CD4-positive, CD25-positive, alpha-beta regulatory T cell (primary cell): ENCODE results near the gene MDP1. TPM values are rescaled to one million over a fixed set of nuclear protein-coding genes. Genes with fewer than 3 reads are reported as not detected.
"Not testable (repeated sequence)": the region's sequence is repeated elsewhere in the genome, so short reads cannot be mapped to it uniquely, and the experiment has no call there.

Experiments
- ATAC-seq, 2 donors: fragments of 150-1000 bp; cut with Tn5 transposase; one replicate each; pipeline ENCODE4 v1.10.0; 2021; ENCODE audit warnings: low read depth in 2 of 2, moderate number of reproducible peaks in 2 of 2, moderate library complexity in 1 of 2
- DNase-seq, 3 donors: peaks; one replicate each; pipeline versions ENCODE4 v3.0.0 to v3.0.0-alpha.2; 2012 to 2022; ENCODE audit warnings: mixed read lengths in 1 of 3
- H3K27ac ChIP-seq: one replicate; pipeline ENCODE4 v1.7.0; 2013; ENCODE audit warnings: mild to moderate bottlenecking, low read length; ENCODE audit not compliant: insufficient read depth, poor library complexity, severe bottlenecking
- H3K27me3 ChIP-seq: one replicate; pipeline ENCODE4 v1.7.0; 2013; ENCODE audit warnings: low read length; ENCODE audit not compliant: control insufficient read depth, insufficient read depth
- H3K36me3 ChIP-seq: one replicate; pipeline ENCODE4 v1.7.0; 2013; ENCODE audit warnings: mild to moderate bottlenecking, low read length, moderate library complexity; ENCODE audit not compliant: control insufficient read depth, insufficient read depth
- H3K4me1 ChIP-seq: 2 replicates; pipeline ENCODE4 v1.7.0; 2013; ENCODE audit warnings: mild to moderate bottlenecking, low read length; ENCODE audit not compliant: insufficient read depth, control insufficient read depth, poor library complexity, severe bottlenecking
- H3K4me3 ChIP-seq: one replicate; pipeline ENCODE4 v1.7.0; 2013; ENCODE audit warnings: low read depth, mild to moderate bottlenecking, low read length, moderate library complexity
- H3K9me3 ChIP-seq, 2 experiments: 1 replicate in 1 of 2; 2 replicates in 1 of 2; pipeline ENCODE4 v1.7.0; 2013; ENCODE audit warnings: low read length in 2 of 2, mild to moderate bottlenecking in 1 of 2, moderate library complexity in 1 of 2; ENCODE audit not compliant: control insufficient read depth in 2 of 2
- H3K27ac Mint-ChIP-seq, 3 donors: one replicate each; pipeline ENCODE4 v1.8.0; 2020 to 2022; ENCODE audit warnings: mild to moderate bottlenecking in 3 of 3, mixed read lengths in 3 of 3, moderate library complexity in 2 of 3
- H3K27me3 Mint-ChIP-seq: one replicate; pipeline ENCODE4 v1.8.0; 2022; ENCODE audit warnings: mild to moderate bottlenecking, mixed read lengths
- H3K36me3 Mint-ChIP-seq: one replicate; pipeline ENCODE4 v1.8.0; 2020; ENCODE audit warnings: mixed read lengths
- H3K4me1 Mint-ChIP-seq, 4 donors: one replicate each; pipeline ENCODE4 v1.8.0; 2020 to 2022; ENCODE audit warnings: mixed read lengths in 4 of 4, mild to moderate bottlenecking in 1 of 4
- H3K4me3 Mint-ChIP-seq, 4 donors: one replicate each; pipeline ENCODE4 v1.8.0; 2020 to 2022; ENCODE audit warnings: mild to moderate bottlenecking in 4 of 4, mixed read lengths in 4 of 4, moderate library complexity in 3 of 4
- H3K9me3 Mint-ChIP-seq, 7 donors: one replicate each; pipeline ENCODE4 v1.8.0; 2020 to 2022; ENCODE audit warnings: mixed read lengths in 7 of 7, mild to moderate bottlenecking in 3 of 7, moderate library complexity in 2 of 7
- polyA plus RNA-seq, 4 donors: library from polyadenylated mRNA; unstranded; fragments of 300-500 nt; fragmentation: Illumina TruSeq; gene quantifications; one replicate each; pipeline ENCODE4 v1.2.3, GENCODE V29; 2021
- total RNA-seq: library from RNA; stranded (reverse); gene quantifications from one replicate; pipeline ENCODE4 v1.2.3, GENCODE V29; 2022

MDP1 gene
- total and polyA plus RNA-seq, 5 donors from 2014 or later: 6.0 to 52.6 (median 32.7) TPM

- peak overlapping the region in 1 of 3 donors; percentile 77 for H3K27ac Mint-ChIP-seq
- DNase-seq (no peak), ATAC-seq (no peak)
- H3K27me3 ChIP-seq: no peaks in the 10 kb centered on the region
- peaks cover 57% of the 10 kb centered on the region for H3K36me3 ChIP-seq
- peak overlapping the region in 2 of 4 donors; percentile 10 to 15 for H3K4me3 Mint-ChIP-seq
- peaks cover 57% of the 10 kb centered on the region for H3K36me3 Mint-ChIP-seq
- H3K27me3 Mint-ChIP-seq: no peaks in the 10 kb centered on the region
- no peaks in the 10 kb centered on the region for H3K9me3 ChIP-seq
- H3K4me1 ChIP-seq: peaks cover 13% of the 10 kb centered on the region
- no peak overlapping the region for H3K27ac ChIP-seq
- peaks cover 0 to 2% (median 0%) of the 10 kb centered on the region in 7 donors for H3K9me3 Mint-ChIP-seq
- H3K4me1 Mint-ChIP-seq: peaks cover 15 to 59% (median 31%) of the 10 kb centered on the region in 4 donors
- no peak overlapping the region for H3K4me3 ChIP-seq
These were observed 8.7 kb downstream of the MDP1 start for GRCh38 chr14:24207104-24207551.

DNA sequence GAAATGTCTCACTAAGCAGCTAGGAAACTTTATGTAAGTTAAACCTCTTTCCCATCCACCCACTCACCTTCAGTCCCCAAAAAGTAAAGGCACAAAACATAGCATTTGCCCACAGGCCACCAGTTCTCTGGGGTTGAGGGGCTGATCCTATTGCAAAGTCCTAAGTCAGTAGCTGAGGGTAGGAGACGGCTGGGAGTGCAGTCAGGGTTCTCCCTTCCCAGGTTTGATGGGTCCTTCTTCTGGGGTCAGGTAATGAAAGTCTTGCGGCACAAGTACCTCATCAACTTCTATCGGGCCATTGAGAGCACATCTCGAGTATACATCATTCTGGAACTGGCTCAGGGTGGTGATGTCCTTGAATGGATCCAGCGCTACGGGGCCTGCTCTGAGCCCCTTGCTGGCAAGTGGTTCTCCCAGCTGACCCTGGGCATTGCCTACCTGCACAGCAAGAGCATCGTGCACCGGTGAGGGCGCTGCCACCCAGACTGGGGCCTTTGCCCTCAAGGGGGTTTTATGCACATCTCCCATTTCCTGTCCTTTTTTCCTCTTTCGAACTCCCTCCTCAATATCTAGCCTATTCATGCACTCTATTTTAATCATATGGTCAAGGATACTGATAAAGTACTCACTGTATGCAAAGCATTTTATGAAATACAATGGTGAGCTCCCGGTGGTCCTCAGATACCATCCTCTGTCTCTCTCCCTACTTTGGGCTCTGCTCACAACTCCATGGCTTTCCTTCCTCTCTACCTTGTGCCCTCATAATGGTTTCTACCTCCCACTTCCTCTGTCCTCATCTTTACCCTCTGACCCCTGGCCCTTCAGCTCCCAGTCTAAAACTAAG is 9.4 kb downstream of the MDP1 start:
- Histone ChIP-seq H3K4me3 (no peak overlapping the region), H3K27ac (no peak overlapping the region), H3K4me1 (peaks cover 7% of the 10 kb centered on the region), H3K36me3 (peaks cover 57% of the 10 kb centered on the region), H3K27me3 (no peaks in the 10 kb centered on the region), H3K9me3 (no peaks in the 10 kb centered on the region)
- H3K27ac Mint-ChIP-seq: peak overlapping the region in 2 of 3 donors; percentile 77 to 78
- ATAC-seq (no peak), DNase-seq (no peak)
- H3K4me1 Mint-ChIP-seq: peaks cover 15 to 55% (median 28%) of the 10 kb centered on the region in 4 donors
- H3K9me3 Mint-ChIP-seq: peaks cover 0 to 2% (median 0%) of the 10 kb centered on the region in 7 donors
- H3K4me3 Mint-ChIP-seq: peak overlapping the region in 1 of 4 donors; percentile 10
- no peaks in the 10 kb centered on the region for H3K27me3 Mint-ChIP-seq
- peaks cover 58% of the 10 kb centered on the region for H3K36me3 Mint-ChIP-seq

DNA sequence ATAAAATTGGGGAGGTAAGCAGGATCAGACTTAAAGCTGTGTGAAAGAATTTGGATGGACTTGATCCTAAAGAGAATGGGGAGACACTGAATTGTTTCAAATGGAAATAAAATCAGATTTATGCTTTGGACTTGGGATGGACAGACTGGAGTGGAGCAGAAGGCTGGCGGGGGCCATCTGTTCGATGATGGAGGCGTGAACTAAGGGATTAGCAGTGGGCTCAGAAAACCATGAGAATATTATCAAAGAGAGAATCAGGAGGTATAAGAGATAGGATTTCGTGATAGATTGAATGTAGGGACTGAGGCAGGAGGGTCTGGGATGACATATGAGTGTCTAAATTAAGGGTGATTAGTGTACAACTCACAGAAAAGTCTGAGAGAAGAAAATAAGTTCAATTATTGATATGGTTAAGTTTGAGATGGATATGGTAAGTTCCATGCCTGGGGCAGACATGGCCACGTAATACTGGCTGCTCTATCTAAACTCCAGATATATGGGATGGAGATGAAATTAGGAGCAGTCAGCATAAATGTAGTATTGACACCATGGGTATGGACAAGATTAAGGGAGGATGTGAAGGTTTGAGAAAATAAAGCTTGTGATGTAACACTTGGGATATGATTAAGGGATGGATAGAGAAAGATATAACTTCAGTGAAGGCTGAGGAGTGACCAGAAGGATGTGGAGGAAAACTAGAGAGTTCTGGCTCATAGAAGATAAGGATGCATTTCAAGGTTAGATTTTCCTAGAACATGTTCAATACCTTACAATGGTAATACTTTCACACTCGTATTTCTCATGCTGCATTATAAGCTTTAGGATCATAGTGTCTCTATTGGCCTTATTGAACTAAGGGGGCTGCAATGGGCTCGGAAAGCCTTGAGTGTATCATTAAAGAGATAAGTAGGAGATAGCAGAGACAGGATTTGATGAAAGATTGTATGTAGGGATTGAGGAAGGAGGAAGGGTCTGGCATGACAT is 11.4 kb downstream of the MDP1 start:
- H3K4me3 ChIP-seq: no peak overlapping the region
- no peaks in the 10 kb centered on the region for H3K27me3 ChIP-seq
- H3K4me3 Mint-ChIP-seq: no peak overlapping the region
- H3K27ac ChIP-seq: no peak overlapping the region
- H3K4me1 ChIP-seq: no peaks in the 10 kb centered on the region
- H3K4me1 Mint-ChIP-seq: peaks cover 15 to 49% (median 24%) of the 10 kb centered on the region in 4 donors
- H3K36me3 ChIP-seq: peaks cover 39% of the 10 kb centered on the region
- H3K36me3 Mint-ChIP-seq: peaks cover 45% of the 10 kb centered on the region
- no peak for DNase-seq
- H3K9me3 ChIP-seq: no peaks in the 10 kb centered on the region
- peak overlapping the region in 1 of 3 donors; percentile 0 for H3K27ac Mint-ChIP-seq
- peaks cover 0 to 2% (median 0%) of the 10 kb centered on the region in 7 donors for H3K9me3 Mint-ChIP-seq
- no peaks in the 10 kb centered on the region for H3K27me3 Mint-ChIP-seq
- no peak for ATAC-seq

DNA sequence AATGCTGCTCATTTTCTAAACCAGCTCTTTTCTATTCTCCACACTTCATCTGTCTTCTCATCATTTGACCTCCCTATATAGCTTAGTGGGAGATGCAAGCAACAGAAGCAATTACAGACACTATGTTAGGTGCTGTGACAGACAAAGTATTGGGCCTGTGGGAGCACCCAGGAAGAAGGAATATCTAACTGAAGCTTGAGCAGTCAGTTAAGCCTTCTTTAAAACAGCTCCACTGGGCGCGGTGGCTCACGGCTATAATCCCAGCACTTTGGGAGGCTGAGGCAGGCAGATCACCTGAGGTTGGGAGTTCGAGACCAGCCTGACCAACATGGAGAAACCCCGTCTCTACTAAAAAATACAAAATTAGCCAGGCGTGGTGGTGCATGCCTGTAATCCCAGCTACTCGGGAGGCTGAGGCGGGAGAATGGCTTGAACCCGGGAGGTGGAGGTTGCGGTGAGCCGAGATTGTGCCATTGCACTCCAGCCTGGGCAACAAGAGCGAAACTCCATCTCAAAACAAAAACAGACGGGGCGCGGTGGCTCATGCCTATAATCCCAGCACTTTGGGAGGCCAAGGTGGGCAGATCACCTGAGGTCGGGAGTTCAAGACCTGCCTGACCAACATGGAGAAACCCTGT is 12.5 kb downstream of the MDP1 start:
- H3K36me3 ChIP-seq: peaks cover 30% of the 10 kb centered on the region
- not testable (repeated sequence) for H3K4me3 Mint-ChIP-seq, H3K27ac Mint-ChIP-seq, H3K27me3 Mint-ChIP-seq, H3K4me1 ChIP-seq, ATAC-seq, H3K9me3 Mint-ChIP-seq, H3K27me3 ChIP-seq, H3K4me3 ChIP-seq, H3K9me3 ChIP-seq, H3K27ac ChIP-seq, DNase-seq
- Mint-ChIP-seq H3K36me3 (peaks cover 49% of the 10 kb centered on the region), H3K4me1 (peaks cover 25 to 55% (median 32%) of the 10 kb centered on the region in 4 donors)

GRCh38 chr14:24202538-24202937 is 13.3 kb downstream of the MDP1 start:
- peaks cover 26% of the 10 kb centered on the region for H3K36me3 ChIP-seq
- DNase-seq, H3K9me3 ChIP-seq, H3K4me1 ChIP-seq, ATAC-seq, H3K4me3 Mint-ChIP-seq, H3K27me3 ChIP-seq, H3K4me3 ChIP-seq, H3K9me3 Mint-ChIP-seq, H3K27me3 Mint-ChIP-seq, H3K27ac ChIP-seq: not testable (repeated sequence)
- Mint-ChIP-seq H3K27ac (peak overlapping the region in 1 of 3 donors; percentile 32), H3K4me1 (peaks cover 25 to 59% (median 30%) of the 10 kb centered on the region in 4 donors), H3K36me3 (peaks cover 44% of the 10 kb centered on the region)

DNA sequence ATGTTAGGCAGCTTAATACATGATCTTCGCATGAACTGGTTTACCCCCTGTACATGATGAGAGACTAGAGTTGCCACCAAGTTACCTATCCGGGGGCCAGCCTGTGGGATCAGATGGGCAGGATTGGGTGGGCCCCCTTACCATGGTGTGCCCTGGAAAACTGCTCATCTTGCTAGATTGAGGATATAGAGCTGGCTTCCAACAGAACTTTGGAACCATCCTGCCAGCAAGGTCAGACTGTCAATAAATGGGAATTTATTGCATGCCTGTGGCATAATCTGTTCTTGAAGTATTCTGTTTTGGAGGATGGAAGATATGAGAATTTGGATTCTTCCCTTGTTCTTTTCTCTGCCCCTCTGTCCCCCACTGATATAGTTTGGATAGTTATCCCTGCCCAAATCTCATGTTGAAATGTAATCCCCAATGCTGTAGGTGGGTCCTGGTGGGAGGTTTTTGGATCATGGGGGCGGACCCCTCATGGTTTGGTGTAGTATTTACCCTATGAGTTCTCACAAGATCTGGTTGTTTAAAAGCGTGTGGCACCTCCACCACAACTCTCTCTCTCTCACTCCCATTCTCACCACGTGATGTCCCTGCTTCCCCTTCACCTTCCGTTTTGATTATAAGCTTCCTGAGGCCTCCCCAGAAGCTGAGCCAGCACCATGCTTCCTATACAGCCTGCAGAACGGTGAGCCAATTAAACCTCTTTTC is 16.9 kb downstream of the MDP1 start:
- Mint-ChIP-seq H3K27me3 (peaks cover 13% of the 10 kb centered on the region), H3K27ac (peak overlapping the region; percentile 70 to 91 (median 77)), H3K4me3 (peak overlapping the region in 3 of 4 donors; percentile 4 to 91 (median 38)), H3K9me3 (peaks cover 0 to 2% (median 0%) of the 10 kb centered on the region in 7 donors), H3K4me1 (peaks cover 22 to 66% (median 40%) of the 10 kb centered on the region in 4 donors), H3K36me3 (peaks cover 24% of the 10 kb centered on the region)
- Histone ChIP-seq H3K9me3 (no peaks in the 10 kb centered on the region), H3K36me3 (peaks cover 4% of the 10 kb centered on the region), H3K27ac (peak overlapping the region; percentile 23), H3K4me1 (peaks cover 39% of the 10 kb centered on the region), H3K27me3 (no peaks in the 10 kb centered on the region), H3K4me3 (no peak overlapping the region)
- DNase-seq (no peak), ATAC-seq (no peak)
